Measurements from ENCODE around the gene MUC5AC. TPM values are rescaled to one million over a fixed set of nuclear protein-coding genes. Genes with fewer than 3 reads are reported as not detected.

The MUC5AC gene
- total RNA-seq, 1 donor from 2014 or later: not detected

DNA sequence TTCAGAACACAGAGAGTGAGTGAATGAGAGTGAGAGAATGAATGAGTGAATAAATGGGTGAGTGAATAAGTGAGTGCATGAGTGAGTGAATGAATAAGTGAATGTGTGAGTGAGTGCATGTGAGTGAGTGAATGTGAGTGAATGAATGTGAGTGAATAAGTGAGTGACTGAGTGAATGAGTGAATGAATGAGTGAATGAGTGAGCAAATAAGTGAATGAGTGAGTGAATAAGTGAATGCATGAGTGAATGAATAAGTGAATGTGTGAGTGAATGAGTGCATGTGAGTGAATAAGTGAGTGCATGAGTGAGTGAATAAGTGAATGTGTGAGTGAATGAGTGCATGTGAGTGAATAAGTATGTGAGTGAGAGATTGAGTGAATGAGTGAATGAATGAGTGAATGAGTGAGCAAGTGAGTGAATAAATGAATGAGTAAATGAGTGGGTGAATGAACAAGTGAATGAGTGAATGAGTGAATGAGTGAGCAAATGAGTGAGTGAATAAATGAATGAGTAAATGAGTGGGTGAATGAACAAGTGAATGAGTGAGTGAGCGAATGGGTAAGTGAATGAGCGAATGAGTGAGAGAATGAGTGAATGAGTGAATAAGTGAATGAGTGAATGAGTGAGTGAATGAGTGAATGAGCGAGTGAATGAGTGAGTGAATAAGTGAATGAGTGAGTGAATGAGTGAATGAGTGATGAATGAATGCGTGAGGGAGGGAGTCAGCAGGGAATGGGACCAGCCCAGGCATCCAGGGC is 43.8 kb downstream of the MUC5AC start:
- H3K4me1 Mint-ChIP-seq (ENCODE audit: unreplicated experiment): no peaks in the 10 kb centered on the region
- no peak overlapping the region for H3K27ac Mint-ChIP-seq (ENCODE audit: unreplicated experiment)
- H3K9me3 Mint-ChIP-seq (ENCODE audit: unreplicated experiment): no peaks in the 10 kb centered on the region
- H3K4me3 Mint-ChIP-seq (ENCODE audit: unreplicated experiment): no peak overlapping the region
- DNase-seq (ENCODE audit: low spot score): no peak
- peaks cover 2% of the 10 kb centered on the region for H3K27me3 Mint-ChIP-seq (ENCODE audit: unreplicated experiment)
- H3K36me3 Mint-ChIP-seq (ENCODE audit: low read depth, unreplicated experiment): no peaks in the 10 kb centered on the region
- TF ChIP-seq, protein P1, sequence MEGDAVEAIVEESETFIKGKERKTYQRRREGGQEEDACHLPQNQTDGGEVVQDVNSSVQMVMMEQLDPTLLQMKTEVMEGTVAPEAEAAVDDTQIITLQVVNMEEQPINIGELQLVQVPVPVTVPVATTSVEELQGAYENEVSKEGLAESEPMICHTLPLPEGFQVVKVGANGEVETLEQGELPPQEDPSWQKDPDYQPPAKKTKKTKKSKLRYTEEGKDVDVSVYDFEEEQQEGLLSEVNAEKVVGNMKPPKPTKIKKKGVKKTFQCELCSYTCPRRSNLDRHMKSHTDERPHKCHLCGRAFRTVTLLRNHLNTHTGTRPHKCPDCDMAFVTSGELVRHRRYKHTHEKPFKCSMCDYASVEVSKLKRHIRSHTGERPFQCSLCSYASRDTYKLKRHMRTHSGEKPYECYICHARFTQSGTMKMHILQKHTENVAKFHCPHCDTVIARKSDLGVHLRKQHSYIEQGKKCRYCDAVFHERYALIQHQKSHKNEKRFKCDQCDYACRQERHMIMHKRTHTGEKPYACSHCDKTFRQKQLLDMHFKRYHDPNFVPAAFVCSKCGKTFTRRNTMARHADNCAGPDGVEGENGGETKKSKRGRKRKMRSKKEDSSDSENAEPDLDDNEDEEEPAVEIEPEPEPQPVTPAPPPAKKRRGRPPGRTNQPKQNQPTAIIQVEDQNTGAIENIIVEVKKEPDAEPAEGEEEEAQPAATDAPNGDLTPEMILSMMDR (IDR thresholded peaks at IDR 0.05; ENCODE audit: unreplicated experiment): no peak

DNA sequence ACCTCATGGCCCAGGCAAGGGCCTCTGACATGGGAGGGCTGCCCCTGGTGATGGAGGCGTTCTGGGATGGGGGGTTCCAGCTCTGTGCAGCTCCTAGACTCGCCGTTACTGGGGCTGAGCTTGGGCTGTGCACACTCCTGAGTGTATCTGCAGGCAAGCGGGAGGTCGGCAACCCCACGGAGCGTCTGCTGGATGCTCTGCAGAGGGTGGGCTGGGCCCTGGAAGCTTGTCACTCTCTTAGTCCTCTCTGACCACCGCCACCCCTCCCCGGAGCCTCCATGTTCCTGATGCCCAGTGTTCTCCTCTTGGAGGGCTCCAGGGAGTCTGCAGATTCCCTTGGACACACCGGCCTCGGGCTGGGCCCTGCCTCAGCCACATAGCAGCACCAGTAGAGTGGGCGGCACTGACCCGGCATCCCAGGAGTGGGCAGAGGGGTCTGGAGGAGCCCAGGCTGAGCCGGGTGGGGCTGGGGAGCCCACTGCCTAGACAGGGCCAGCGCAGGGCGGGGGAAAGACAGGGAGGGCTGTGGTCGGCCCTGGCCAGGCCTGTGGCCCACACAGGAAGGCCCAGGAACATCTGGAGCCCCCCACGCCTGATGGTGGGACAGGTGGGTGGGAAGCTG is 44.5 kb downstream of the MUC5AC start:
- Mint-ChIP-seq H3K4me3 (ENCODE audit: unreplicated experiment) (no peak overlapping the region), H3K4me1 (ENCODE audit: unreplicated experiment) (no peaks in the 10 kb centered on the region), H3K27ac (ENCODE audit: unreplicated experiment) (no peak overlapping the region), H3K36me3 (ENCODE audit: low read depth, unreplicated experiment) (no peaks in the 10 kb centered on the region), H3K27me3 (ENCODE audit: unreplicated experiment) (peaks cover 2% of the 10 kb centered on the region), H3K9me3 (ENCODE audit: unreplicated experiment) (no peaks in the 10 kb centered on the region)
- TF ChIP-seq, protein P1 (IDR thresholded peaks at IDR 0.05; ENCODE audit: unreplicated experiment): no peak
- peak; percentile 14 for DNase-seq (ENCODE audit: low spot score)

DNA sequence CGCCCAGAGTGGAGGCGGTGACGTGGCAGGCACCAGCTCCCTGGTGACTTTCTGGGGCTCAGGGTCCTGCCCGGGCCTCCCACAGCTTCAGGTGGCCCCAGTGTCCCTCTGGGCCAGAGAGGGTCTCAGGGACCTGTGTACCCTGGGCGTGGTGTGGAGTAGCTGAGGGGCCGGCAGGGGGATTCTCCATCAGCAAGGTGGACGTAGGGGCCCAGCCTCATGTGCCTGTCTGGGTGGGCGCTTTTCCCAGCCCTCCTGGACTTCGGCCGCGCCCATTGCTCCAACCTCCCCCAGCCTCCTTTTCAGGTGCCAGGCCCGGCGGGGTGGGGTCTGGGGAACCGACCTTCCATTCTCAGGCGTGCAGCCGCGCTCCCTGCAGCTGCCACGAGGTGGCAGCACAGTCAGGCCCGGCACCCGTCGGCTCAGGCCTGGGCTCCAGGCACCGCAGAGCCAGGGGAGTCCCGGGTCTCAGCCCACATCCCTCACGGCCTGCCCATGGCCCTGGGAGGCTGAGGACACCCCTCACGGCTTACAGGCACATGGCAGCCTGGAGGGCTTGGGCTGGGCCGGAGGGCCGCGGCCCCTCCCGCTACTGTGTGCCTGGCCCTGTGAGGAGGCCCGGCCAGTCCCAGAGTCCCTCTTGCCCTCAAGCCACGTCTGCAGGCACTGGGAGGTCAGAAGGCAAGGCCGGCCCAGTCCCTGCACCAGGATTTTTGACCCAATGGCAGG is 45.2 kb downstream of the MUC5AC start:
- TF ChIP-seq, protein P1 (IDR thresholded peaks at IDR 0.05; ENCODE audit: unreplicated experiment): peak; percentile 83
- Mint-ChIP-seq H3K4me3 (ENCODE audit: unreplicated experiment) (no peak overlapping the region), H3K27me3 (ENCODE audit: unreplicated experiment) (peaks cover 2% of the 10 kb centered on the region), H3K27ac (ENCODE audit: unreplicated experiment) (no peak overlapping the region), H3K9me3 (ENCODE audit: unreplicated experiment) (no peaks in the 10 kb centered on the region), H3K4me1 (ENCODE audit: unreplicated experiment) (no peaks in the 10 kb centered on the region), H3K36me3 (ENCODE audit: low read depth, unreplicated experiment) (no peaks in the 10 kb centered on the region)
- DNase-seq (ENCODE audit: low spot score): peak; percentile 85

DNA sequence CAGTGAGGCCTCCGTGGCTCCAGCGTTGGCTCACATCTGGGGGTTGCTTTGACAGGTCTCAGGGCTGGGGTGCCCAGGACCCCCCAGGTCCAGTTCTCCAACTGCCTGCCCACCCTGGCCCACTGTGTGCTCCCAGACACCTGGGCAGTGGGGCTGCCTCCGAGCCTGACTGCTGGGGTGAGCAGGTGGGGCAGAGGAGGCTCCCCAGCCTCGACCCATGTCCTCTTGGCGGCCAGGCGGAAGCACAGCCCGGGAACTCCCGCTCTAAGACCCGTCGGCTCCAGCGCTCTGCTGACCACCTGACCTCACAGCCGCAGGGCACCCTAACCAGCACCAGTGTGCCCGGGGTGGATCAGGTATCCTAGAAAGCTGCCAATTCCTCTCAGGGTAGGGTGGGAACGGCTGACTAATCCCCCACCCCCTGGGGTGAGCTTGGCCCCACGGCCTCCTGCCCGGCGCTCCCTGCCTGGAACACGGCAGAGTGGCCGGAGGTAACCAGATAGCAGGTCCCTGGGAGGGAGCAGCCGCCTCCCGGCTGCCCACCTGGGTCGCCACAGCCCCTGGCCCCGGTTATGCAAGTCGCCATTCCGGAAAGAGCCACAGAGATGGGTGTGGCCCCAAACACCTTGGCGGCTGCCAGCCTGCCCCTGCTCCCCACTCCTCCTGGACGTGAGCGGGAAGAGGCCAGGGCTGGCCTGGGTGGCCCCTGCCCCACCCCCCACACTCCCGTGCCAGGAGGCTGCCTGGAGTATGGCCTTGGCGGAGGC is 45.9 kb downstream of the MUC5AC start:
- Mint-ChIP-seq H3K27ac (ENCODE audit: unreplicated experiment) (no peak overlapping the region), H3K9me3 (ENCODE audit: unreplicated experiment) (no peaks in the 10 kb centered on the region), H3K4me3 (ENCODE audit: unreplicated experiment) (no peak overlapping the region), H3K36me3 (ENCODE audit: low read depth, unreplicated experiment) (no peaks in the 10 kb centered on the region), H3K4me1 (ENCODE audit: unreplicated experiment) (no peaks in the 10 kb centered on the region), H3K27me3 (ENCODE audit: unreplicated experiment) (peaks cover 3% of the 10 kb centered on the region)
- TF ChIP-seq, protein P1 (IDR thresholded peaks at IDR 0.05; ENCODE audit: unreplicated experiment): no peak
- no peak for DNase-seq (ENCODE audit: low spot score)
